ENCODE data around the gene PPP2R1A.
"Not testable (repeated sequence)": the region's sequence is repeated elsewhere in the genome, so short reads cannot be mapped to it uniquely, and the experiment has no call there.

Gene PPP2R1A

GRCh38 chr19:52231154-52231910 lies 41.5 kb downstream of the PPP2R1A start:
- TF ChIP-seq JUND (IDR thresholded peaks at IDR 0.05; ENCODE audit: low read depth): no peak
- in situ Hi-C loops (cut with HindIII; ENCODE audit: low pct_unique_long_range_greater_than_20kb, low sequenced_read_pairs): no loop called here
- DNase-seq (ENCODE audit: low read depth in 1 of 2, low spot score in 1 of 2): no peak

DNA sequence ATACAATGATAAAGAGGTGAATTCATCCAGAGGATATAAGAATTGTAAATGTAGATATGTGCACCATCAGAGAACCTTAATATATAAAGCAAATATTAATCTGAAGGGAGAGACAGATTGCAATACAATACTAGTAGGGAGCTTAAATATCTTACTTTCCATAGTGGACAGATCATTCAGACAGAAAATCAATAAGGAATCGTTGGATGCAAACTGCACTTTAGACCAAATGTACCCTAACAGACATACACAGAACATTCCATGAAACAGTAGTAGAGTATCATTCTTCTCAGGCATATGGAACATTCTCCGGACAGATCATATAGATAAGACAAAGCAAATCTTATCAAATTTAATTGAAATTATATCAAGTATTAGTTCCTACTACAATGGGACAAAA lies 44.6 kb downstream of the PPP2R1A start:
- in situ Hi-C loops (cut with HindIII; ENCODE audit: low pct_unique_long_range_greater_than_20kb, low sequenced_read_pairs): no loop called here
- DNase-seq (ENCODE audit: low read depth in 1 of 2, low spot score in 1 of 2): no peak
- TF ChIP-seq JUND (IDR thresholded peaks at IDR 0.05; ENCODE audit: low read depth): no peak

DNA sequence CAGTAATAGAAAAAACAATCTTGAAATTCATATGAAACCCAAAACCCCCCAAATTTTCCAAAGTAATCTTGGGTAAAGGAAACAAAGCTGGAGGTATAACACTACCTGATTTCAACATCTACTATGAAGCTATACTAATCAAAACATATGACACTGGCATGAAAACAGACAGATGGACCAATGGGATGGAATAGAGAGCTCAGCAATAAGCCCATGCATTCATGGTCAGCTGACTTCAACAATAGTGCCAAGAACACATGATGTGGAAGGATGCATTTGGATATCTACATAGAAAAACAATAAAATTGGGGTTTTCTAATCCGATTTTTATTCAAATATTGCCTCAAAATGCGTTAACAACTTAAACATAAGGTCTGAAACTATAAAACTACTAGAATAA lies 47.3 kb downstream of the PPP2R1A start:
- in situ Hi-C loops (cut with HindIII; ENCODE audit: low pct_unique_long_range_greater_than_20kb, low sequenced_read_pairs): no loop called here
- no peak for TF ChIP-seq JUND (IDR thresholded peaks at IDR 0.05; ENCODE audit: low read depth)
- DNase-seq (ENCODE audit: low read depth in 1 of 2, low spot score in 1 of 2): no peak

GRCh38 chr19:52237771-52238400 lies 48.0 kb downstream of the PPP2R1A start:
- peak in 1 of 2 experiments; percentile 63 for DNase-seq (ENCODE audit: low read depth in 1 of 2, low spot score in 1 of 2)
- no peak for TF ChIP-seq JUND (IDR thresholded peaks at IDR 0.05; ENCODE audit: low read depth)
- in situ Hi-C loops (cut with HindIII; ENCODE audit: low pct_unique_long_range_greater_than_20kb, low sequenced_read_pairs): no loop called here

GRCh38 chr19:52244021-52244420 lies 54.2 kb downstream of the PPP2R1A start:
- in situ Hi-C loops (cut with HindIII; ENCODE audit: low pct_unique_long_range_greater_than_20kb, low sequenced_read_pairs): no loop called here
- no peak for TF ChIP-seq JUND (IDR thresholded peaks at IDR 0.05; ENCODE audit: low read depth)
- no peak for DNase-seq (ENCODE audit: low read depth in 1 of 2, low spot score in 1 of 2)

- DNase-seq (ENCODE audit: low read depth in 1 of 2, low spot score in 1 of 2): peak in 1 of 2 experiments; percentile 73
- in situ Hi-C loops (cut with HindIII; ENCODE audit: low pct_unique_long_range_greater_than_20kb, low sequenced_read_pairs): no loop called here
- TF ChIP-seq JUND (IDR thresholded peaks at IDR 0.05; ENCODE audit: low read depth): no peak
These were observed 58.4 kb downstream of the PPP2R1A start for GRCh38 chr19:52248241-52248640.

GRCh38 chr19:52258426-52258825 lies 68.6 kb downstream of the PPP2R1A start:
- in situ Hi-C loops (cut with HindIII; ENCODE audit: low pct_unique_long_range_greater_than_20kb, low sequenced_read_pairs): no loop called here
- no peak for DNase-seq (ENCODE audit: low read depth in 1 of 2, low spot score in 1 of 2)
- TF ChIP-seq JUND (IDR thresholded peaks at IDR 0.05; ENCODE audit: low read depth): no peak

GRCh38 chr19:52265556-52265955 lies 75.7 kb downstream of the PPP2R1A start:
- in situ Hi-C loops (cut with HindIII; ENCODE audit: low pct_unique_long_range_greater_than_20kb, low sequenced_read_pairs); DNase-seq (ENCODE audit: low read depth in 1 of 2, low spot score in 1 of 2): not testable (repeated sequence)

- TF ChIP-seq JUND (IDR thresholded peaks at IDR 0.05; ENCODE audit: low read depth): no peak
- DNase-seq (ENCODE audit: low read depth in 1 of 2, low spot score in 1 of 2): peak; percentile 64 to 95
- in situ Hi-C loops (cut with HindIII; ENCODE audit: low pct_unique_long_range_greater_than_20kb, low sequenced_read_pairs): no loop called here
These were observed 79.7 kb downstream of the PPP2R1A start, which contains the start of gene ZNF766 for GRCh38 chr19:52269338-52270261. TSS of gene ZNF766 (plus strand) at chr19:52269587. CDS start at chr19:52269614, 27 bp downstream.

- peak in 1 of 2 experiments; percentile 11 for DNase-seq (ENCODE audit: low read depth in 1 of 2, low spot score in 1 of 2)
- in situ Hi-C loops (cut with HindIII; ENCODE audit: low pct_unique_long_range_greater_than_20kb, low sequenced_read_pairs): no loop called here
- TF ChIP-seq JUND (IDR thresholded peaks at IDR 0.05; ENCODE audit: low read depth): no peak
These were observed 80.5 kb downstream of the PPP2R1A start for GRCh38 chr19:52270266-52270885.

DNA sequence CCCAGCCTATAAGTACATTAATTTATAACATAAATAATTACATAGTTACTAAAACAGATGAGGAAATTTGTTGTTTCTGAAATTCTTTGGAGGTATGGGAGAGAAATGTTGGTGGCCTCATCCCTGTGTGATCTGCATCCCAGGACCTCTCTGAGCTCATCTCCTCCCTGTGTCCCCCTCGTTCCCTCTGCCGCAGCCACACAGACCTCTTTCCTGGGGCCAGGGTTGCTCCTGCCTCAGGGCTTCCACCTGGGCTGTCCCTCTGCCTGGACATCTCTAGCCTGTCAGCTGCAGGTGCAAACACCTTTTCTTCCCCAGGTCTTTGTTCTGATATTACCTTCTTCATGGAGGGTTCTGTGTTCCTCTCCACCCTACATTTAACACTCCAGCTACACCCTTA lies 83.4 kb downstream of the PPP2R1A start:
- in situ Hi-C loops (cut with HindIII; ENCODE audit: low pct_unique_long_range_greater_than_20kb, low sequenced_read_pairs): no loop called here
- TF ChIP-seq JUND (IDR thresholded peaks at IDR 0.05; ENCODE audit: low read depth): no peak
- no peak for DNase-seq (ENCODE audit: low read depth in 1 of 2, low spot score in 1 of 2)

DNA sequence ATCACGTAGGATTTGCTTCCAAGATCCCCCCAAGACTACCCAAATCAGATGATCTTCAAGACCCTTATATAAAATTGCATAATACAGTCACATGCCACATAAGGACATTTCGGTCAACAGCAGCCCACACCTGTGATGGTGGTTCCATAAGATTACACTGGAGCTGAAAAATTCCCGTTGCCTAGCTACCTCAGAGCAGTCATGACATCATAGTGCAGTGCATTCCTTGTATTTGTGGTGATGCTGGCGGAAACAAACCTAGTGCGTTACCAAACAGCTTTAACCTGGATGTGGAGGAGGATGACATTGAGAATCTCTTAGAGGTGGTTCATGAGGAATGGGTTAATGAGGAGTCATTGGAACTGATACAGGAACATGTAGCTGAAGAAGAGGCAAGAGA lies 84.3 kb downstream of the PPP2R1A start:
- in situ Hi-C loops (cut with HindIII; ENCODE audit: low pct_unique_long_range_greater_than_20kb, low sequenced_read_pairs): no loop called here
- no peak for TF ChIP-seq JUND (IDR thresholded peaks at IDR 0.05; ENCODE audit: low read depth)
- DNase-seq (ENCODE audit: low read depth in 1 of 2, low spot score in 1 of 2): no peak
